B cell (primary cell): ENCODE data around the gene ZBTB3. TPM values are rescaled to one million over a fixed set of nuclear protein-coding genes. Genes with fewer than 3 reads are reported as not detected.

Experiments used
- ATAC-seq: fragments of 200-7000 bp; cut with Tn5 transposase; one replicate; pipeline ENCODE4 v1.10.0; 2021; ENCODE audit warnings: low read depth, mild to moderate bottlenecking, moderate number of reproducible peaks, moderate library complexity
- CTCF ChIA-PET: fragments of 350-600 bp; sonication (Branson Sonifier 250); formaldehyde crosslinking; loops from one replicate; lab custom pipeline; 2021; ENCODE audit warnings: antibody characterized with exemption, inconsistent platforms; lab: Charles Lee
- POLR2A ChIA-PET: fragments of 350-600 bp; sonication (Branson Sonifier 250); formaldehyde crosslinking; loops from one replicate; lab custom pipeline; 2021; ENCODE audit warnings: antibody characterized with exemption; lab: Charles Lee
- DNase-seq: peaks from one replicate; pipeline ENCODE4 v3.0.0; 2013
- H2AFZ ChIP-seq: 2 replicates; pipeline ENCODE4 v1.6.1; 2012; ENCODE audit warnings: mild to moderate bottlenecking, low read depth, low read length; ENCODE audit not compliant: insufficient read depth, poor library complexity, severe bottlenecking
- H3K27ac ChIP-seq, 2 donors: 1 replicate in 1 of 2; 2 replicates in 1 of 2; pipeline ENCODE4 v1.5.1; 2012 to 2013; ENCODE audit warnings: low read length in 2 of 2, mild to moderate bottlenecking in 2 of 2, moderate library complexity in 1 of 2
- H3K27me3 ChIP-seq, 4 experiments: fragments of 200-600 bp in 1 of 4; sonication (generic) in 1 of 4; replicated peaks in 1 of 4; 1 replicate in 2 of 4; 2 replicates in 2 of 4; pipeline versions ENCODE4 v1.6.1 to v1.7.0; 2013 to 2016; ENCODE audit warnings: low read length in 3 of 4, mild to moderate bottlenecking in 2 of 4, mixed read lengths in 1 of 4, moderate library complexity in 1 of 4; ENCODE audit not compliant: insufficient read depth in 4 of 4, control insufficient read depth in 3 of 4; ENCODE audit errors: control extremely low read depth in 1 of 4
- H3K36me3 ChIP-seq, 2 experiments: replicated peaks in 1 of 2; 1 replicate in 1 of 2; 2 replicates in 1 of 2; pipeline versions ENCODE4 v1.6.1 to v1.7.1; 2013; ENCODE audit warnings: low read length in 1 of 2; ENCODE audit not compliant: insufficient read depth in 2 of 2, control insufficient read depth in 1 of 2; ENCODE audit errors: control extremely low read depth in 1 of 2, extremely low read depth in 1 of 2
- H3K4me1 ChIP-seq, 2 donors: fragments of 200-600 bp in 1 of 2; sonication (generic) in 1 of 2; 1 replicate in 1 of 2; 2 replicates in 1 of 2; pipeline versions ENCODE4 v1.5.1 to v1.6.1; 2013 to 2017; ENCODE audit warnings: low read length in 2 of 2; ENCODE audit not compliant: control insufficient read depth in 2 of 2, insufficient read depth in 2 of 2
- H3K4me2 ChIP-seq: replicated peaks from 2 replicates; pipeline ENCODE3; 2012; ENCODE audit warnings: mild to moderate bottlenecking, low read depth, low read length; ENCODE audit not compliant: poor library complexity, severe bottlenecking
- H3K4me3 ChIP-seq, 5 experiments: fragments of 200-600 bp in 1 of 5; sonication (generic) in 1 of 5; 1 replicate in 3 of 5; 2 replicates in 2 of 5; pipeline versions ENCODE4 v1.5.1 to v1.7.0; 2011 to 2016; ENCODE audit warnings: low read length in 4 of 5, mild to moderate bottlenecking in 4 of 5, low read depth in 2 of 5, control low read depth in 1 of 5, moderate library complexity in 1 of 5; ENCODE audit not compliant: insufficient read depth in 1 of 5; ENCODE audit errors: control extremely low read depth in 1 of 5, extremely low read depth in 1 of 5
- H3K79me2 ChIP-seq: fragments of 200-600 bp; sonication (generic); one replicate; pipeline ENCODE4 v1.6.0; 2016; ENCODE audit warnings: low read length; ENCODE audit not compliant: control insufficient read depth, insufficient read depth
- H3K9ac ChIP-seq: fragments of 200-600 bp; sonication (generic); 2 replicates; pipeline ENCODE4 v1.6.1; 2017; ENCODE audit warnings: mild to moderate bottlenecking, low read length, moderate library complexity
- H3K9me3 ChIP-seq, 3 donors: one replicate each; pipeline versions ENCODE4 v1.6.1 to v1.7.1; 2013; ENCODE audit warnings: low read length in 2 of 3; ENCODE audit not compliant: control insufficient read depth in 2 of 3, insufficient read depth in 1 of 3; ENCODE audit errors: control extremely low read depth in 1 of 3
- H4K20me1 ChIP-seq: 2 replicates; pipeline ENCODE4 v1.6.0; 2012; ENCODE audit warnings: mild to moderate bottlenecking, low read length; ENCODE audit not compliant: insufficient read depth, control insufficient read depth, poor library complexity, severe bottlenecking
- H3K27ac Mint-ChIP-seq: one replicate; pipeline ENCODE4 v1.8.0; 2021; ENCODE audit warnings: mixed read lengths
- H3K27me3 Mint-ChIP-seq: one replicate; pipeline ENCODE4 v1.8.0; 2021; ENCODE audit warnings: mixed read lengths
- H3K4me1 Mint-ChIP-seq: one replicate; pipeline ENCODE4 v1.8.0; 2021; ENCODE audit warnings: mixed read lengths
- H3K4me3 Mint-ChIP-seq: one replicate; pipeline ENCODE4 v1.8.0; 2021; ENCODE audit warnings: mixed read lengths
- H3K9me3 Mint-ChIP-seq: one replicate; pipeline ENCODE4 v1.8.0; 2022; ENCODE audit warnings: mixed read lengths; ENCODE audit not compliant: insufficient read depth
- EZH2 ChIP-seq: IDR thresholded peaks from 2 replicates; pipeline ENCODE4 v1.6.1; 2012; ENCODE audit warnings: borderline replicate concordance, low read depth, mild to moderate bottlenecking, moderate library complexity, low read length; ENCODE audit not compliant: insufficient read depth, poor library complexity, severe bottlenecking
- WGBS: methylation state at CpG from one replicate; pipeline ENCODE4 v1.1.5; 2013; ENCODE audit warnings: missing lambda C conversion rate; ENCODE audit not compliant: insufficient coverage; 5-methylcytosine and 5-hydroxymethylcytosine counted together
- intact Hi-C: fragments of 100-400 bp; cut with micrococcal nuclease; formaldehyde crosslinking; loops from one replicate; pipeline ENCODE4 v1.10.0; 2022
- polyA plus RNA-seq: library from polyadenylated mRNA; depleted of rRNA; stranded (reverse); fragments of >200 nt; gene quantifications from 2 replicates; pipeline ENCODE4 v1.2.3, GENCODE V29; 2012
- total RNA-seq, 2 donors: library from RNA; stranded (reverse); fragments of 120-200 nt in 1 of 2; gene quantifications; 1 replicate in 1 of 2; 2 replicates in 1 of 2; pipeline versions ENCODE4 v1.2.3 to v1.2.4, GENCODE V29; 2013 to 2022
- TF ChIP-seq, protein P1 (sequence below): fragments of 200-600 bp; IDR thresholded peaks from one replicate; pipeline ENCODE4 v1.8.0; 2022; ENCODE audit warnings: antibody characterized with exemption, mild to moderate bottlenecking

Gene ZBTB3
- total and polyA plus RNA-seq, 2 donors (not counting 1 experiment from before 2014, with no cell fraction given) = 8.7 to 22.0 TPM

DNA sequence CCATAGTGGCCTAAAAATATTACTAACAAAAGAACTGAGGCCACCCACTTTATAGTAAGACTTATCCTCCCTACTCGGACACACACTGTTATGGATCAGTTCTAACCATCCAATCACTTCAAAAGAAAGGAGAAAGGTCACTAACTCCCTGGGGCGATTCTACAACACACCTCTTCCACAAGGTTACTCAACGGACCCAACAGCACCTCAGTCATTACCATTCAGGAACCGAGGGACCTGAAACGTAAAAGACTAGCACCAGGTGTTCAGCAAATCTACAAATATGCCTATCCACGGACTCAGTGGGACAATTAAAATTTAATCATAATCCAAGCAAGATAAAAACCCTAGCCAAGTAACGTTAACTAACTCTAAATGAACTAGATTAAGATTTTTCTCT, 28.3 kb downstream of the ZBTB3 start:
- H3K27me3 ChIP-seq = no peaks in the 10 kb centered on the region
- peak overlapping the region; percentile 94 to 100 (median 99) for H3K4me3 ChIP-seq
- H3K36me3 ChIP-seq = peaks cover 7 to 37% of the 10 kb centered on the region in 2 experiments
- H2AFZ ChIP-seq = no peak overlapping the region
- peak overlapping the region; percentile 91 for H3K4me2 ChIP-seq
- peak overlapping the region; percentile 40 to 90 for H3K27ac ChIP-seq
- H3K9me3 Mint-ChIP-seq = no peaks in the 10 kb centered on the region
- peaks cover 56% of the 10 kb centered on the region for H3K4me1 Mint-ChIP-seq
- no peaks in the 10 kb centered on the region for H3K27me3 Mint-ChIP-seq
- 2% methylated on average over 6 of the region's 7 CpGs for WGBS
- H4K20me1 ChIP-seq = peaks cover 55% of the 10 kb centered on the region
- DNase-seq (no peak), ATAC-seq (no peak)
- ChIA-PET CTCF (interaction anchor here (0.8 to 5.5 kb wide), 2 partner anchors 11 to 61 kb away, joined by 3 to 34 read pairs; partner anchors contain the start of gene TMEM179B), POLR2A (interaction anchor here (0.6 to 4.0 kb wide), 7 partner anchors 17 to 156 kb away, joined by 3 to 66 read pairs (median 14); partner anchors contain the start of genes BSCL2, C11orf98, CSKMT and GNG3)
- peak overlapping the region; percentile 95 for H3K4me3 Mint-ChIP-seq
- H3K9me3 ChIP-seq = no peaks in the 10 kb centered on the region
- H3K27ac Mint-ChIP-seq = peak overlapping the region; percentile 99
- intact Hi-C loops = loop anchor here (2.0 kb wide), 5 partner anchors 55 to 155 kb away; partner anchors contain the start of genes EML3, ROM1, SLC3A2 and STX5
- H3K79me2 ChIP-seq = peaks cover 83% of the 10 kb centered on the region
- no peak for TF ChIP-seq EZH2
- TF ChIP-seq, protein P1, sequence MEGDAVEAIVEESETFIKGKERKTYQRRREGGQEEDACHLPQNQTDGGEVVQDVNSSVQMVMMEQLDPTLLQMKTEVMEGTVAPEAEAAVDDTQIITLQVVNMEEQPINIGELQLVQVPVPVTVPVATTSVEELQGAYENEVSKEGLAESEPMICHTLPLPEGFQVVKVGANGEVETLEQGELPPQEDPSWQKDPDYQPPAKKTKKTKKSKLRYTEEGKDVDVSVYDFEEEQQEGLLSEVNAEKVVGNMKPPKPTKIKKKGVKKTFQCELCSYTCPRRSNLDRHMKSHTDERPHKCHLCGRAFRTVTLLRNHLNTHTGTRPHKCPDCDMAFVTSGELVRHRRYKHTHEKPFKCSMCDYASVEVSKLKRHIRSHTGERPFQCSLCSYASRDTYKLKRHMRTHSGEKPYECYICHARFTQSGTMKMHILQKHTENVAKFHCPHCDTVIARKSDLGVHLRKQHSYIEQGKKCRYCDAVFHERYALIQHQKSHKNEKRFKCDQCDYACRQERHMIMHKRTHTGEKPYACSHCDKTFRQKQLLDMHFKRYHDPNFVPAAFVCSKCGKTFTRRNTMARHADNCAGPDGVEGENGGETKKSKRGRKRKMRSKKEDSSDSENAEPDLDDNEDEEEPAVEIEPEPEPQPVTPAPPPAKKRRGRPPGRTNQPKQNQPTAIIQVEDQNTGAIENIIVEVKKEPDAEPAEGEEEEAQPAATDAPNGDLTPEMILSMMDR = no peak
- peaks cover 37 to 41% of the 10 kb centered on the region in 2 donors for H3K4me1 ChIP-seq
- H3K9ac ChIP-seq = peak overlapping the region; percentile 93

DNA sequence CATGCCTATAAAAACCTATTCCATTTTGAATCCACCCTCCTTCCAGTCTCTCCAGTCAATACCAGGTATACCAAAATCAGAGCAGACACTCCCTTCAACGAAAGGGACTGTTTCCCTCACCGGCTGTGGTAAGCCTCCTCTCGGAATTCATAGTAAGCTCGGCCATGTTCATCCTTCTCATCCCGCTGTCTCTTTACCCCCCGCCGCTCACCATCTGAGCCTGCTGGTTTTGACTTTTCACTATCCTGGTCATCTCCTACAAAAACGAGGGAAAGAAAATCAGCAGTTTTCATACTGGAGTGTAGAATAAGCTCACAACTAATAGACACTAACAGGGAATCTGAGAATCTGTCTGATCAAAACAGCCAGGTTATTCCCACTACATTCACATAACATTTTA, 29.8 kb downstream of the ZBTB3 start:
- Histone ChIP-seq H3K4me3 (no peak overlapping the region), H3K79me2 (peaks cover 84% of the 10 kb centered on the region), H3K9ac (peak overlapping the region; percentile 93), H2AFZ (no peak overlapping the region), H3K4me2 (peak overlapping the region; percentile 91), H4K20me1 (peaks cover 54% of the 10 kb centered on the region), H3K27ac (peak overlapping the region in 1 of 2 donors; percentile 32), H3K9me3 (no peaks in the 10 kb centered on the region), H3K4me1 (peaks cover 27 to 30% of the 10 kb centered on the region in 2 donors), H3K27me3 (no peaks in the 10 kb centered on the region), H3K36me3 (peaks cover 7 to 52% of the 10 kb centered on the region in 2 experiments)
- Mint-ChIP-seq H3K4me1 (peaks cover 50% of the 10 kb centered on the region), H3K27me3 (no peaks in the 10 kb centered on the region), H3K9me3 (no peaks in the 10 kb centered on the region), H3K4me3 (peak overlapping the region; percentile 95), H3K27ac (peak overlapping the region; percentile 6)
- intact Hi-C loops = no loop called here
- WGBS = 83% methylated on average over 4 of the region's 8 CpGs
- ATAC-seq = no peak
- ChIA-PET POLR2A (interaction anchor here (0.5 to 0.9 kb wide), 4 partner anchors 43 to 1982 kb away, joined by 3 to 6 read pairs (median 4); partner anchors contain the start of gene NXF1), CTCF (interaction anchor here (0.6 kb wide), 1 partner anchor 146 kb away, joined by 4 read pairs; no protein-coding TSS in a partner anchor)
- DNase-seq = no peak
- TF ChIP-seq EZH2 = no peak
- TF ChIP-seq, protein P1 = no peak
